Measurements from ENCODE around the gene HOXA10. TPM values are rescaled to one million over a fixed set of nuclear protein-coding genes. Genes with fewer than 3 reads are reported as not detected.

HOXA10 gene
- total RNA-seq, 4 donors from 2014 or later, result 4.7 to 8.9 (median 6.0) TPM

- Histone ChIP-seq H3K9me3 (no peaks in the 10 kb centered on the region), H3K4me3 (no peak overlapping the region), H3K4me1 (peaks cover 12% of the 10 kb centered on the region), H3K36me3 (no peaks in the 10 kb centered on the region), H3K27me3 (no peaks in the 10 kb centered on the region), H3K27ac (no peak overlapping the region)
- no peak for TF ChIP-seq EP300 (IDR thresholded peaks at IDR 0.05)
- no peak for TF ChIP-seq POLR2AphosphoS5 (IDR thresholded peaks at IDR 0.05)
- TF ChIP-seq CTCF (IDR thresholded peaks at IDR 0.05), result no peak
- TF ChIP-seq POLR2A (IDR thresholded peaks at IDR 0.05), result no peak
- DNase-seq (ENCODE audit: low spot score in 2 of 2), result no peak
- WGBS, result 52% methylated on average over 3 of the region's 3 CpGs
Measured at GRCh38 chr7:27126596-27127327, 47.4 kb downstream of the HOXA10 start.

GRCh38 chr7:27125986-27126394 is 48.1 kb downstream of the HOXA10 start:
- DNase-seq (ENCODE audit: low spot score in 2 of 2), result no peak
- Histone ChIP-seq H3K27me3 (no peaks in the 10 kb centered on the region), H3K36me3 (no peaks in the 10 kb centered on the region), H3K9me3 (no peaks in the 10 kb centered on the region), H3K27ac (no peak overlapping the region), H3K4me3 (no peak overlapping the region), H3K4me1 (peaks cover 5% of the 10 kb centered on the region)
- WGBS, result 78% methylated on average over 5 of the region's 5 CpGs
- TF ChIP-seq POLR2AphosphoS5 (IDR thresholded peaks at IDR 0.05), result no peak
- TF ChIP-seq CTCF (IDR thresholded peaks at IDR 0.05), result no peak
- no peak for TF ChIP-seq EP300 (IDR thresholded peaks at IDR 0.05)
- TF ChIP-seq POLR2A (IDR thresholded peaks at IDR 0.05), result no peak

- H3K36me3 ChIP-seq, result no peaks in the 10 kb centered on the region
- H3K4me1 ChIP-seq, result peaks cover 5% of the 10 kb centered on the region
- no peak for DNase-seq (ENCODE audit: low spot score in 2 of 2)
- H3K9me3 ChIP-seq, result no peaks in the 10 kb centered on the region
- 87% methylated on average over 8 of the region's 8 CpGs for WGBS
- no peak overlapping the region for H3K4me3 ChIP-seq
- TF ChIP-seq EP300 (IDR thresholded peaks at IDR 0.05) (no peak), POLR2AphosphoS5 (IDR thresholded peaks at IDR 0.05) (no peak), POLR2A (IDR thresholded peaks at IDR 0.05) (no peak), CTCF (IDR thresholded peaks at IDR 0.05) (no peak)
- no peaks in the 10 kb centered on the region for H3K27me3 ChIP-seq
- H3K27ac ChIP-seq, result no peak overlapping the region
Measured at GRCh38 chr7:27124902-27125689, 49.0 kb downstream of the HOXA10 start.

GRCh38 chr7:27124096-27124901 is 49.8 kb downstream of the HOXA10 start:
- H3K9me3 ChIP-seq, result no peaks in the 10 kb centered on the region
- H3K4me3 ChIP-seq, result no peak overlapping the region
- H3K36me3 ChIP-seq, result no peaks in the 10 kb centered on the region
- WGBS, result 88% methylated on average over 39 of the region's 43 CpGs
- TF ChIP-seq POLR2AphosphoS5 (IDR thresholded peaks at IDR 0.05) (no peak), CTCF (IDR thresholded peaks at IDR 0.05) (no peak), EP300 (IDR thresholded peaks at IDR 0.05) (no peak), POLR2A (IDR thresholded peaks at IDR 0.05) (no peak)
- H3K27me3 ChIP-seq, result no peaks in the 10 kb centered on the region
- DNase-seq (ENCODE audit: low spot score in 2 of 2), result no peak
- no peaks in the 10 kb centered on the region for H3K4me1 ChIP-seq
- H3K27ac ChIP-seq, result no peak overlapping the region
